Osteoblast (primary cell): ENCODE measurements around the gene PAQR6. TPM values are rescaled to one million over a fixed set of nuclear protein-coding genes. Genes with fewer than 3 reads are reported as not detected.

Experiments used
- DNase-seq: peaks from one replicate; pipeline ENCODE4 v3.0.0; 2011; ENCODE audit warnings: low spot score, mixed read lengths; ENCODE audit not compliant: insufficient read length; ENCODE audit errors: missing footprints
- H2AFZ ChIP-seq: 2 replicates; pipeline ENCODE4 v1.6.0; 2011; ENCODE audit warnings: mild to moderate bottlenecking, low read length
- H3K27ac ChIP-seq: 2 replicates; pipeline ENCODE4 v1.5.1; 2011; ENCODE audit warnings: mild to moderate bottlenecking, low read depth, low read length, moderate library complexity
- H3K27me3 ChIP-seq: 2 replicates; pipeline ENCODE4 v1.6.0; 2012; ENCODE audit warnings: mild to moderate bottlenecking, control low read depth, inconsistent platforms, low read length, moderate library complexity; ENCODE audit not compliant: insufficient read depth
- H3K36me3 ChIP-seq: 2 replicates; pipeline ENCODE4 v1.5.1; 2011; ENCODE audit warnings: mild to moderate bottlenecking, low read length, control low read depth, moderate library complexity; ENCODE audit not compliant: insufficient read depth
- H3K4me1 ChIP-seq: 2 replicates; pipeline ENCODE4 v1.5.1; 2011; ENCODE audit warnings: mild to moderate bottlenecking, low read length, control low read depth, moderate library complexity; ENCODE audit not compliant: insufficient read depth
- H3K4me2 ChIP-seq: 2 replicates; pipeline ENCODE4 v1.6.0; 2011; ENCODE audit warnings: mild to moderate bottlenecking, low read length; ENCODE audit not compliant: insufficient read depth
- H3K4me3 ChIP-seq: fragments of 200-600 bp; sonication (generic); 3 replicates; pipeline ENCODE4 v1.5.1; 2012; ENCODE audit warnings: mild to moderate bottlenecking, low read length, inconsistent platforms; ENCODE audit not compliant: insufficient read depth
- H3K79me2 ChIP-seq: 2 replicates; pipeline ENCODE4 v1.6.0; 2012; ENCODE audit warnings: mild to moderate bottlenecking, low read length, control low read depth, inconsistent platforms; ENCODE audit not compliant: insufficient read depth
- H3K9me3 ChIP-seq: 2 replicates; pipeline ENCODE4 v1.5.1; 2011; ENCODE audit warnings: low read depth, low read length, control low read depth
- H4K20me1 ChIP-seq: 2 replicates; pipeline ENCODE4 v1.6.0; 2012; ENCODE audit warnings: mild to moderate bottlenecking, low read length, control low read depth; ENCODE audit not compliant: insufficient read depth
- CTCF ChIP-seq: IDR thresholded peaks from 2 replicates; pipeline ENCODE4 v1.5.1; 2011; ENCODE audit warnings: mild to moderate bottlenecking, low read depth, low read length, moderate library complexity; ENCODE audit errors: extremely low read depth
- total RNA-seq: library from RNA; depleted of rRNA; stranded (reverse); fragments of >200 nt; gene quantifications from 2 replicates; pipeline ENCODE4 v1.2.3, GENCODE V29; 2012

Gene PAQR6
- total RNA-seq, 1 donor: 0.36 TPM

GRCh38 chr1:156214024-156214748 is 33.7 kb downstream of the PAQR6 start:
- Histone ChIP-seq H2AFZ (no peak overlapping the region), H4K20me1 (no peaks in the 10 kb centered on the region), H3K27me3 (no peaks in the 10 kb centered on the region), H3K27ac (peak overlapping the region; percentile 100), H3K4me1 (peaks cover 20% of the 10 kb centered on the region), H3K36me3 (peaks cover 11% of the 10 kb centered on the region), H3K4me3 (peak overlapping the region; percentile 92), H3K9me3 (no peaks in the 10 kb centered on the region), H3K79me2 (peaks cover 23% of the 10 kb centered on the region), H3K4me2 (peak overlapping the region; percentile 86)
- DNase-seq: peak; percentile 94
- no peak for TF ChIP-seq CTCF

- Histone ChIP-seq H3K79me2 (peaks cover 23% of the 10 kb centered on the region), H3K4me1 (peaks cover 20% of the 10 kb centered on the region), H3K27me3 (no peaks in the 10 kb centered on the region), H3K36me3 (peaks cover 16% of the 10 kb centered on the region), H3K4me3 (peak overlapping the region; percentile 92), H2AFZ (peak overlapping the region; percentile 100), H3K9me3 (no peaks in the 10 kb centered on the region), H3K4me2 (peak overlapping the region; percentile 86), H4K20me1 (no peaks in the 10 kb centered on the region), H3K27ac (peak overlapping the region; percentile 100)
- DNase-seq: peak; percentile 71
- TF ChIP-seq CTCF: no peak
Observed at GRCh38 chr1:156213644-156213966, 34.3 kb downstream of the PAQR6 start.

- Histone ChIP-seq H3K4me1 (peaks cover 16% of the 10 kb centered on the region), H3K4me2 (peak within 1 kb of the TSS; percentile 86), H3K27me3 (no peaks in the 10 kb centered on the region), H3K9me3 (no peaks in the 10 kb centered on the region), H2AFZ (peak within 1 kb of the TSS; percentile 100), H3K4me3 (peak within 1 kb of the TSS; percentile 92), H4K20me1 (no peaks in the 10 kb centered on the region), H3K79me2 (peaks cover 23% of the 10 kb centered on the region), H3K36me3 (peaks cover 21% of the 10 kb centered on the region), H3K27ac (peak within 1 kb of the TSS; percentile 100)
- no peak for TF ChIP-seq CTCF
- DNase-seq: peak; percentile 100
Observed at GRCh38 chr1:156212833-156213643, 34.8 kb downstream of the PAQR6 start, which contains the start of gene PMF1. Gene PMF1, plus strand, starts transcription at chr1:156213007. Its CDS starts 9 bp downstream, at chr1:156213016.

- Histone ChIP-seq H3K27me3 (no peaks in the 10 kb centered on the region), H3K27ac (peak overlapping the region; percentile 100), H3K36me3 (peaks cover 27% of the 10 kb centered on the region), H3K4me2 (peak overlapping the region; percentile 86), H3K4me3 (peak overlapping the region; percentile 92), H2AFZ (peak overlapping the region; percentile 66), H3K9me3 (no peaks in the 10 kb centered on the region), H3K4me1 (peaks cover 9% of the 10 kb centered on the region), H4K20me1 (no peaks in the 10 kb centered on the region), H3K79me2 (peaks cover 23% of the 10 kb centered on the region)
- no peak for TF ChIP-seq CTCF
- no peak for DNase-seq
Observed at GRCh38 chr1:156212130-156212529, 35.7 kb downstream of the PAQR6 start.
